Activated naive CD8-positive, alpha-beta T cell treated with anti-CD3 and anti-CD28 coated beads, Interleukin-2, amount 50 U/mL, for 16 hours (primary cell): ENCODE measurements around the gene DHRS13.

Experiments used
- DNase-seq: peaks from one replicate; pipeline ENCODE4 v3.0.0-alpha.2; 2020; ENCODE audit warnings: low read depth, low spot score

DHRS13 gene

DNA sequence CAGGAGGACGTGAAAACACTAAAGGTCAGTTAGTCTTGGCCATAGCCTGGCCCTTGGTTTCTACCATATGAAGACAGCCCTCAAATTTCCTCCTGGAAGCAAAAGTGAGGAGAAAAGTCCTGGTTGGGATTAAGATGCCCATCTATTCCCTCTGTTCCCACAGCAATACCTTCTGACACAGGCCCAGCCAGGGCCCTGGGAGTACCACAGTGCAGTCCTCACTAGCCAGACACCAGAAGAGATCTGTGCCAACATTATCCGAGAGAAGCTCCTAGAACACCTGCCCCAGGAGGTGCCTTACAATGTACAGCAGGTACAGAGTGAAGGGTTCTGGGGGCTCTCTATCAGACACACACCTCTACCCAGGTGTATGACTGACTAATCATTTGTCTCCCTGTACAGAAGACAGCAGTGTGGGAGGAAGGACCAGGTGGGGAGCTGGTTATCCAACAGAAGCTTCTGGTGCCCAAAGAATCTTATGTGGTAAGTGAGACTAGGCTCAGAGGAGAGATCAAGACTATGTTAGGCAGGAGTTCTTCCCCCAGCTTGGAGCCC lies 44.0 kb downstream of the DHRS13 start:
- DNase-seq = no peak

- DNase-seq = no peak
These were observed 44.7 kb downstream of the DHRS13 start for GRCh38 chr17:28857905-28858800.

DNA sequence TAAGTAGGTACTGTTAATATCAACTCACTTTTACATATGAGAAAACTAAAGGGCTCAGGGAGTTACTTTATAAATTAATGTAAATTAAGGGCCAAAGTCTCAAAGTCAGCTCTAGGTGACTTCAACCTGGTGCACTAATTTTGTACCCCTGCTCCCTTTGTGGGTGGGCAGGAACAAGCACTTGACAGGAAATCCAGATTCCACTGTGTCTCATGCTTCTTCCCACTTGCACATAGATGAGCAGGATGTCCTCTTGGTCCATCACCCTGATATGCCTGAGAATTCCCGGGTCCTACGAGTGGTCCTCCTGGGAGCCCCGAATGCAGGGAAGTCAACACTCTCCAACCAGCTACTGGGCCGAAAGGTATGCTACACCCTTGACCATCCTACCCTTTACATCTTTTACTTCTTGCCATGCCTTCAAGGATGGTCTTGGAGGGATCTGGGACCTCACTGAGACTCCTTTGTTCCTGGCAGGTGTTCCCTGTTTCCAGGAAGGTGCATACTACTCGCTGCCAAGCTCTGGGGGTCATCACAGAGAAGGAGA lies 46.8 kb downstream of the DHRS13 start:
- no peak for DNase-seq

- DNase-seq = no peak
These were observed 47.6 kb downstream of the DHRS13 start for GRCh38 chr17:28855336-28855679.

GRCh38 chr17:28854457-28855335 lies 48.2 kb downstream of the DHRS13 start, which contains the start of gene ERAL1:
Gene ERAL1 (plus strand): TSS chr17:28855016. CDS start chr17:28855035, 19 bp downstream.
- DNase-seq = peak; percentile 53

DNA sequence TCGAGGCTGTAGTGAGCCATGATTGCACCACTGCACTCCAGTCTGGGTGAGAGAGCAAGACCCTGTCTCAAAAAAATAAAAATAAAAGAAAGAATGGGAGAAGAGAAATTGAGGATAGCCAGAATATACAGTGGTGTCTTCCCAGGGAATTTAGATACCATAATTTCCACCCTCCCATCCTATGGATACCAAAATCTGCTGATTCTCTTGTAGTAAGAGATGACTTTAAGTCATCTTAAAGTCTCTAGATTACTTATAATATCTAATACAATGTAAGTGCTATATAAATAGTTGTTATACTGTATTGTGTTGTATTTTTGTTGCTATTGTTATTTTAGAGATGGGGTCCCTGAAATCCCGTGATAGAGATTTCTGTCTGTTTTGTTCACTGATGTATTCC lies 49.6 kb downstream of the DHRS13 start:
- no peak for DNase-seq

DNA sequence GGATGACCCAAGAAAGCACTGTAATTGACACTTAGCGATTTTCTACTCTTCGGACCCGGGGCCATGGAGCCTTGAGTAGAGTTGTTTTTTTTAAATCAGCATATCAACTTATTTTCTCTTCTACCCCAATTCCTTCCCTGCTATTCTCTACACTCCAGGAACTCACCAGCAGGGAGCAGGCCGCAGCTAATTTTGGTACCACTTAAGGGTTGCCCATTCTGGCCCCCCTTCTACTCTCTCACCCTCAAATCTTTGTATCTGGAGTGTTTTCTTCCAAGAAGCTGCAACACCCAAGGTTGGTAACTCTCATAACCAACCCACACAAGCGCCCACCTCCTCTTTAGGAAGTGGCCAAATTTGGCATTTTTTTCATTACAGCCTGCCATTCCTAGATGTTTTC lies 53.6 kb downstream of the DHRS13 start:
- no peak for DNase-seq

- DNase-seq = peak; percentile 16
These were observed 54.2 kb downstream of the DHRS13 start for GRCh38 chr17:28848667-28849066.
